SK-N-SH (cell line): ENCODE results near the gene KMT5B.

Source experiments
- EP300 ChIP-seq, 2 experiments: IDR thresholded peaks; 2 replicates each; pipeline versions ENCODE4 v1.4.0 to v1.6.1; 2012; ENCODE audit warnings: borderline replicate concordance in 1 of 2, low read depth in 1 of 2, low read length in 1 of 2
- GABPA ChIP-seq: IDR thresholded peaks from 2 replicates; pipeline ENCODE4 v1.4.0; 2012; ENCODE audit warnings: low read depth, mild to moderate bottlenecking
- JUND ChIP-seq: IDR thresholded peaks from 2 replicates; pipeline ENCODE4 v1.4.0; 2012
- POLR2AphosphoS5 ChIP-seq: IDR thresholded peaks from 2 replicates; pipeline ENCODE4 v1.6.1; 2012; ENCODE audit warnings: low read depth, low read length
- RAD21 ChIP-seq: IDR thresholded peaks from 2 replicates; pipeline ENCODE4 v1.6.1; 2012; ENCODE audit warnings: mild to moderate bottlenecking, low read length
- RCOR1 ChIP-seq: fragments of 150-350 bp; IDR thresholded peaks from 2 replicates; pipeline ENCODE4 v1.6.1; 2017; ENCODE audit warnings: antibody characterized with exemption, low read length
- RFX5 ChIP-seq: IDR thresholded peaks from 2 replicates; pipeline ENCODE4 v1.6.1; 2012; ENCODE audit warnings: mild to moderate bottlenecking, improper control_type of control experiment, low read length
- SIN3A ChIP-seq: IDR thresholded peaks from 2 replicates; pipeline ENCODE4 v1.6.1; 2012; ENCODE audit warnings: low read depth, mild to moderate bottlenecking, low read length, moderate library complexity, borderline replicate concordance
- SMC3 ChIP-seq: IDR thresholded peaks from 2 replicates; pipeline ENCODE4 v1.6.1; 2012; ENCODE audit warnings: low read depth, low read length, improper control_type of control experiment
- TAF1 ChIP-seq: IDR thresholded peaks from 2 replicates; pipeline ENCODE4 v1.6.1; 2012; ENCODE audit warnings: low read depth, mild to moderate bottlenecking, low read length, moderate library complexity, borderline replicate concordance
- YY1 ChIP-seq: IDR thresholded peaks from 2 replicates; pipeline ENCODE4 v1.4.0; 2012; ENCODE audit warnings: low read depth, mild to moderate bottlenecking
- TF ChIP-seq, protein P1 (sequence below): fragments of 200-600 bp; sonication (generic); IDR thresholded peaks from 2 replicates; pipeline ENCODE4 v1.6.1; 2017; ENCODE audit warnings: antibody characterized with exemption, mild to moderate bottlenecking, moderate library complexity
- TF ChIP-seq, protein P2 (sequence below): fragments of 150-350 bp; IDR thresholded peaks from 2 replicates; pipeline ENCODE4 v1.6.1; 2017; ENCODE audit warnings: antibody characterized with exemption, low read length, low read depth, borderline replicate concordance
- TF ChIP-seq, protein P3 (sequence below): IDR thresholded peaks from 2 replicates; pipeline ENCODE4 v1.4.0; 2012; ENCODE audit warnings: low read depth

DNA sequence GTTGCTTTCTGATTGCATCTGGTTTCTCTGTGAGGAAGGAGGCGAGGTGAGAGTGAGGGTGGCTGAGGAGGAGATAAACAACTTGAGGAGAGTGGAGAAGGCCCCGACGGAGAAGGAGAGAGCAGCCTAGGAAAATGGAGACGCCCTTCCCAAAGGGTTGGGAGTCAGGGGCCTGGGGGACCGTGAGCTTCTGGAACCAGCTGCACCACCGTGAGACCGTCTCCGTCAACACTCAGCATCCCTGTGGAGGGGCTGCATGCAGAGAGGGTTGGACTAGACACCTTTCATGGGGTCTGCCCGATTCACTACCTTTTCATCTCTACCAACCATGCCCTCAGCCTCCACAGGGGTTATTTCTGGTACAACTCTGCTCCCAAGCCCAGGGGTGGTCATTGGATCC lies 13.3 kb upstream of the KMT5B start:
- TF ChIP-seq, protein P1, sequence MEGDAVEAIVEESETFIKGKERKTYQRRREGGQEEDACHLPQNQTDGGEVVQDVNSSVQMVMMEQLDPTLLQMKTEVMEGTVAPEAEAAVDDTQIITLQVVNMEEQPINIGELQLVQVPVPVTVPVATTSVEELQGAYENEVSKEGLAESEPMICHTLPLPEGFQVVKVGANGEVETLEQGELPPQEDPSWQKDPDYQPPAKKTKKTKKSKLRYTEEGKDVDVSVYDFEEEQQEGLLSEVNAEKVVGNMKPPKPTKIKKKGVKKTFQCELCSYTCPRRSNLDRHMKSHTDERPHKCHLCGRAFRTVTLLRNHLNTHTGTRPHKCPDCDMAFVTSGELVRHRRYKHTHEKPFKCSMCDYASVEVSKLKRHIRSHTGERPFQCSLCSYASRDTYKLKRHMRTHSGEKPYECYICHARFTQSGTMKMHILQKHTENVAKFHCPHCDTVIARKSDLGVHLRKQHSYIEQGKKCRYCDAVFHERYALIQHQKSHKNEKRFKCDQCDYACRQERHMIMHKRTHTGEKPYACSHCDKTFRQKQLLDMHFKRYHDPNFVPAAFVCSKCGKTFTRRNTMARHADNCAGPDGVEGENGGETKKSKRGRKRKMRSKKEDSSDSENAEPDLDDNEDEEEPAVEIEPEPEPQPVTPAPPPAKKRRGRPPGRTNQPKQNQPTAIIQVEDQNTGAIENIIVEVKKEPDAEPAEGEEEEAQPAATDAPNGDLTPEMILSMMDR = no peak
- TF ChIP-seq RFX5 = no peak
- TF ChIP-seq RCOR1 = no peak
- TF ChIP-seq, protein P2, sequence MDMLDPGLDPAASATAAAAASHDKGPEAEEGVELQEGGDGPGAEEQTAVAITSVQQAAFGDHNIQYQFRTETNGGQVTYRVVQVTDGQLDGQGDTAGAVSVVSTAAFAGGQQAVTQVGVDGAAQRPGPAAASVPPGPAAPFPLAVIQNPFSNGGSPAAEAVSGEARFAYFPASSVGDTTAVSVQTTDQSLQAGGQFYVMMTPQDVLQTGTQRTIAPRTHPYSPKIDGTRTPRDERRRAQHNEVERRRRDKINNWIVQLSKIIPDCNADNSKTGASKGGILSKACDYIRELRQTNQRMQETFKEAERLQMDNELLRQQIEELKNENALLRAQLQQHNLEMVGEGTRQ = no peak
- TF ChIP-seq SIN3A = no peak
- TF ChIP-seq SMC3 = no peak
- no peak for TF ChIP-seq EP300 (IDR thresholded peaks at IDR 0.05; ENCODE audit: borderline replicate concordance in 1 of 2, low read depth in 1 of 2, low read length in 1 of 2)
- TF ChIP-seq JUND = no peak
- TF ChIP-seq YY1 = no peak
- TF ChIP-seq GABPA = no peak
- TF ChIP-seq, protein P3, sequence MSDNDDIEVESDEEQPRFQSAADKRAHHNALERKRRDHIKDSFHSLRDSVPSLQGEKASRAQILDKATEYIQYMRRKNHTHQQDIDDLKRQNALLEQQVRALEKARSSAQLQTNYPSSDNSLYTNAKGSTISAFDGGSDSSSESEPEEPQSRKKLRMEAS = no peak
- no peak for TF ChIP-seq TAF1
- TF ChIP-seq RAD21 = no peak
- TF ChIP-seq POLR2AphosphoS5 = no peak
